AG04450 (cell line): ENCODE results near the gene RPUSD3. TPM values are rescaled to one million over a fixed set of nuclear protein-coding genes. Genes with fewer than 3 reads are reported as not detected.

Experiments used
- CTCF ChIA-PET: fragments of 300-600, 350-600 bp; formaldehyde crosslinking; extraction: SDS; loops from one replicate; lab custom pipeline; 2022; ENCODE audit warnings: antibody characterized with exemption, inconsistent platforms; lab: Charles Lee
- POLR2A ChIA-PET: fragments of 350-600 bp; formaldehyde crosslinking; extraction: SDS; loops from one replicate; lab custom pipeline; 2021; ENCODE audit warnings: antibody characterized with exemption, inconsistent platforms; lab: Yijun Ruan, JAX
- DNase-seq: peaks from one replicate; pipeline ENCODE4 v3.0.0-alpha.2; 2011; ENCODE audit warnings: low read depth, low spot score
- H3K27ac ChIP-seq: one replicate; pipeline ENCODE4 v1.5.1; 2012; ENCODE audit warnings: low read depth, low read length, control low read depth
- H3K27me3 ChIP-seq: one replicate; pipeline ENCODE4 v1.6.0; 2012; ENCODE audit warnings: low read length; ENCODE audit not compliant: control insufficient read depth, insufficient read depth
- H3K4me3 ChIP-seq: 2 replicates; pipeline ENCODE4 v1.5.1; 2011; ENCODE audit warnings: mild to moderate bottlenecking, low read depth, low read length, control low read depth
- H3K9me3 ChIP-seq: 2 replicates; pipeline ENCODE4 v1.5.1; 2012; ENCODE audit warnings: low read length; ENCODE audit not compliant: control insufficient read depth, insufficient read depth
- CTCF ChIP-seq: IDR thresholded peaks from 2 replicates; pipeline ENCODE4 v1.5.1; 2011; ENCODE audit warnings: low read depth, low read length, control low read depth, inconsistent platforms
- polyA minus RNA-seq: library from RNA; depleted of rRNA, polyadenylated mRNA; stranded (reverse); fragments of >200 nt; gene quantifications from 2 replicates; pipeline ENCODE4 v1.2.3, GENCODE V29; 2011; rRNA and poly(A)+ RNA removed
- polyA plus RNA-seq: library from polyadenylated mRNA; depleted of rRNA; stranded (reverse); fragments of >200 nt; gene quantifications from 2 replicates; pipeline ENCODE4 v1.2.3, GENCODE V29; 2011; rRNA removed

The RPUSD3 gene
- polyA plus RNA-seq: 29.0 and 34.2 TPM in 2 replicates
- polyA minus RNA-seq: 22.7 and 31.5 TPM in 2 replicates

GRCh38 chr3:9843715-9844438 lies at the start of gene RPUSD3:
Gene RPUSD3, minus strand, starts transcription at chr3:9844008. Its CDS starts 18 bp downstream, at chr3:9843990.
- H3K27me3 ChIP-seq: no peaks in the 10 kb centered on the region
- peak within 1 kb of the TSS; percentile 94 for H3K4me3 ChIP-seq
- DNase-seq: peak; percentile 90
- H3K9me3 ChIP-seq: peaks cover 4% of the 10 kb centered on the region; the same call in 1 of the 2 replicates
- peak within 1 kb of the TSS; percentile 61 for H3K27ac ChIP-seq
- ChIA-PET POLR2A (interaction anchor here (1.1 kb wide), 1 partner anchor 70 kb away, joined by 3 read pairs; no protein-coding TSS in a partner anchor), CTCF (interaction anchor here (1.0 kb wide), 1 partner anchor 89 kb away, joined by 6 read pairs; no protein-coding TSS in a partner anchor)
- TF ChIP-seq CTCF: no peak

GRCh38 chr3:9891072-9891622 lies 47.3 kb upstream of the RPUSD3 start:
- POLR2A ChIA-PET: interaction anchor here (0.6 to 1.3 kb wide), 6 partner anchors 8 to 98 kb away, joined by 3 to 4 read pairs (median 3); partner anchors contain the start of gene ARPC4

GRCh38 chr3:9890249-9891071 lies 46.7 kb upstream of the RPUSD3 start, which contains the start of gene JAGN1:
Gene JAGN1, plus strand, starts transcription at chr3:9890610. Its CDS starts 113 bp downstream, at chr3:9890723.
- Histone ChIP-seq H3K27me3 (no peaks in the 10 kb centered on the region), H3K4me3 (peak within 1 kb of the TSS; percentile 96), H3K27ac (peak within 1 kb of the TSS; percentile 83), H3K9me3 (peaks cover 2% of the 10 kb centered on the region; the same call in 1 of the 2 replicates)
- DNase-seq: peak; percentile 62
- no peak for TF ChIP-seq CTCF
- CTCF ChIA-PET: no interaction called here
- POLR2A ChIA-PET: interaction anchor here (0.6 to 1.3 kb wide), 6 partner anchors 9 to 169 kb away, joined by 3 to 4 read pairs (median 3); no protein-coding TSS in a partner anchor

More at GRCh38 chr3:9891072-9891622, 47.3 kb upstream of the RPUSD3 start:
- Histone ChIP-seq H3K27me3 (no peaks in the 10 kb centered on the region), H3K27ac (peak overlapping the region; percentile 83), H3K9me3 (peaks cover 2% of the 10 kb centered on the region; the same call in 1 of the 2 replicates), H3K4me3 (peak overlapping the region; percentile 96)
- CTCF ChIA-PET: interaction anchor here (0.7 to 0.8 kb wide), 2 partner anchors 23 to 42 kb away, joined by 3 to 4 read pairs; no protein-coding TSS in a partner anchor
- TF ChIP-seq CTCF: no peak
- no peak for DNase-seq

- Histone ChIP-seq H3K4me3 (no peak overlapping the region), H3K27ac (no peak overlapping the region), H3K9me3 (peaks cover 2% of the 10 kb centered on the region; the same call in 1 of the 2 replicates), H3K27me3 (no peaks in the 10 kb centered on the region)
- no peak for DNase-seq
- POLR2A ChIA-PET: no interaction called here
- CTCF ChIA-PET: interaction anchor here (0.7 to 1.2 kb wide), 2 partner anchors 40 to 43 kb away, joined by 3 to 4 read pairs; no protein-coding TSS in a partner anchor
- TF ChIP-seq CTCF: no peak
These were observed 45.6 kb upstream of the RPUSD3 start for GRCh38 chr3:9889405-9889804.
